PFSK-1 (cell line): ENCODE measurements around the gene R3HDM1.

Experiments
- POLR2AphosphoS5 ChIP-seq: IDR thresholded peaks from 2 replicates; pipeline ENCODE4 v1.6.1; 2012; ENCODE audit warnings: low read depth, mild to moderate bottlenecking, control low read depth, low read length, moderate library complexity
- SIN3A ChIP-seq: IDR thresholded peaks from 2 replicates; pipeline ENCODE4 v1.6.1; 2012; ENCODE audit warnings: mild to moderate bottlenecking, low read length, moderate library complexity, borderline replicate concordance; ENCODE audit not compliant: insufficient read depth
- TAF1 ChIP-seq: IDR thresholded peaks from 2 replicates; pipeline ENCODE4 v1.6.1; 2012; ENCODE audit warnings: low read length, control low read depth, borderline replicate concordance; ENCODE audit not compliant: insufficient read depth

- TF ChIP-seq POLR2AphosphoS5 (no peak), SIN3A (no peak), TAF1 (no peak)
Observed at GRCh38 chr2:135581282-135581681, 50.0 kb downstream of the R3HDM1 start.
